Activated CD4-positive, alpha-beta T cell treated with anti-CD3 and anti-CD28 coated beads for 48 hours (primary cell): ENCODE data around the gene BRD2.
"Not testable (repeated sequence)": the region's sequence is repeated elsewhere in the genome, so short reads cannot be mapped to it uniquely, and the experiment has no call there.

Source experiments
- DNase-seq: peaks from one replicate; pipeline ENCODE4 v3.0.0-alpha.2; 2020

BRD2 gene

GRCh38 chr6:32968093-32968866 is at the start of gene BRD2:
TSS of gene BRD2 (plus strand) at chr6:32968594. CDS start at chr6:32972899, 4,305 bp downstream.
- DNase-seq, result peak; percentile 97

GRCh38 chr6:32920715-32921114 is 47.7 kb upstream of the BRD2 start:
- DNase-seq, result no peak

GRCh38 chr6:32922083-32922482 is 46.3 kb upstream of the BRD2 start:
- DNase-seq, result no peak

- no peak for DNase-seq
Measured at GRCh38 chr6:32931211-32931610, 37.2 kb upstream of the BRD2 start.

- DNase-seq, result no peak
Measured at GRCh38 chr6:32932132-32932868, 36.1 kb upstream of the BRD2 start.

- peak; percentile 85 for DNase-seq
Measured at GRCh38 chr6:32933661-32934085, 34.7 kb upstream of the BRD2 start.

- DNase-seq, result no peak
Measured at GRCh38 chr6:32935551-32936238, 32.7 kb upstream of the BRD2 start.

GRCh38 chr6:32936239-32937152 is 31.9 kb upstream of the BRD2 start:
- no peak for DNase-seq

GRCh38 chr6:32937230-32937633 is 31.2 kb upstream of the BRD2 start:
- no peak for DNase-seq

- DNase-seq, result no peak
Measured at GRCh38 chr6:32938494-32938893, 29.9 kb upstream of the BRD2 start.

- DNase-seq, result peak; percentile 44
Measured at GRCh38 chr6:32940656-32941213, 27.7 kb upstream of the BRD2 start, which contains the start of gene HLA-DMB. TSS of gene HLA-DMB (minus strand) at chr6:32941028. CDS start at chr6:32940807, 221 bp downstream.

- peak; percentile 61 for DNase-seq
Measured at GRCh38 chr6:32941214-32941768, 27.1 kb upstream of the BRD2 start.

GRCh38 chr6:32942555-32943123 is 25.8 kb upstream of the BRD2 start:
- not testable (repeated sequence) for DNase-seq

- DNase-seq, result peak; percentile 48
Measured at GRCh38 chr6:32943864-32944649, 24.3 kb upstream of the BRD2 start.

- peak; percentile 56 for DNase-seq
Measured at GRCh38 chr6:32945108-32945760, 23.2 kb upstream of the BRD2 start.

- no peak for DNase-seq
Measured at GRCh38 chr6:32945953-32946352, 22.4 kb upstream of the BRD2 start.

- DNase-seq, result no peak
Measured at GRCh38 chr6:32946893-32947292, 21.5 kb upstream of the BRD2 start.

GRCh38 chr6:32947552-32948465 is 20.6 kb upstream of the BRD2 start:
- peak; percentile 35 for DNase-seq

- no peak for DNase-seq
Measured at GRCh38 chr6:32949113-32949512, 19.3 kb upstream of the BRD2 start.
